ENCODE results near the gene FAM156A.

- TF ChIP-seq TAF1 (IDR thresholded peaks at IDR 0.05; ENCODE audit: low read depth) (no peak), RAD21 (IDR thresholded peaks at IDR 0.05; ENCODE audit: low read depth) (no peak), ZBTB7A (IDR thresholded peaks at IDR 0.05; ENCODE audit: low read depth) (no peak), TEAD4 (IDR thresholded peaks at IDR 0.05) (no peak), YY1 (IDR thresholded peaks at IDR 0.05; ENCODE audit: low read depth) (no peak), NFIC (IDR thresholded peaks at IDR 0.05) (no peak), CEBPB (IDR thresholded peaks at IDR 0.05) (no peak), EP300 (IDR thresholded peaks at IDR 0.05; ENCODE audit: borderline replicate concordance) (no peak)
Observed at GRCh38 chrX:52979568-52979967, 21.2 kb upstream of the FAM156A start.

All from Ishikawa (cell line).